Adipose tissue (tissue), 3 donors: ENCODE results near the gene BTG3. TPM values are rescaled to one million over a fixed set of nuclear protein-coding genes. Genes with fewer than 3 reads are reported as not detected.

Source experiments
- H3K27ac ChIP-seq: one replicate; pipeline ENCODE4 v1.5.1; 2013; ENCODE audit warnings: low read depth, low read length
- WGBS, 3 donors: extraction: QIAGEN DNeasy Blood & Tissue Kit; methylation state at CpG; one replicate each; pipeline ENCODE4 v1.1.7; 2013; 5-methylcytosine and 5-hydroxymethylcytosine counted together
- polyA plus RNA-seq, 3 donors: library from polyadenylated mRNA; stranded (reverse); fragments of 200-250 nt; gene quantifications; one replicate each; pipeline ENCODE4 v1.2.3, GENCODE V29; 2013
- donor health status: healthy with polysubstance abuse.
- donor health status: Bipolar disorder and iron deficiency.
- donor health status: healthy.

BTG3 gene
- polyA plus RNA-seq, 3 donors = 14.4 to 35.5 (median 31.2) TPM

DNA sequence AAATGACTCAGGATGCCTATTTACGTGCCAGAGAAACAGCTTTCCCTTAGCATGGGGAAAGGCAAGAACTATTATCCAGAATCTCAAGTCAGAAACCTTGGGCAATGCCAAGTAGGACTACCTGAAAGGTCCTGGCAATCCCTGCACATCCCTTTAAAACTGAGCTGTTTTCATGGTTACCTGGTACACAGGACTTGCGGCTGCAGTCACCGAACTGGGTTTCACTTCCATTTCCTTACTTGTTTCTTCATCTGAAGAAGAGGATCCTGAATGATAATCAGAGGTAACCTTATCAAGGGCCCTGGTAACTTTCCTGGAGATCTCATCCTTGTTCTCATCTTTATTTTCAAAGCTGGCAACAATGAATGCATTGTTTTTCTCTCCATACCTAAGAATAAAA lies 14.3 kb downstream of the BTG3 start:
- 85 to 94% (median 90%) methylated on average over 3 of the region's 3 CpGs for WGBS, 3 donors
- no peak overlapping the region for H3K27ac ChIP-seq

DNA sequence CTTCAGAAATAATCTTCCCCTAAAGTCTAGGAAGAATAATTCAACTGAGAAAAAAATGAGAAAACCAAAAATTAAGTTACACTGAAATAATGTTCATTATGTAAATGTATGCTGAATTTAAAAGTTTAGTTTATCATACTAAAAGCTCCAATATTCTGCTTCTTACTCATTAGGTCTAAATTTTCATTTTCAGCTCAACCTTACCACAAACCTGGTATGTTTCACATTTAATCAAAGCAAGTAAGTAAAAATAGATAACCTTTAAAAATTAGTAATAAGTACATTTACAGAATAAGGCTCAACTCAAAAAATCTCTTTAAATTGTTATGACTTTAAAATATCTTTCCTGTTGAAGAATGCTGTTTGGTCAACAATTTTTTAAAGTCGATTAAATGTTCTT lies 15.0 kb downstream of the BTG3 start:
- WGBS, 3 donors = 70 to 86% (median 78%) methylated on average over 1 of the region's 1 CpG
- H3K27ac ChIP-seq = no peak overlapping the region

DNA sequence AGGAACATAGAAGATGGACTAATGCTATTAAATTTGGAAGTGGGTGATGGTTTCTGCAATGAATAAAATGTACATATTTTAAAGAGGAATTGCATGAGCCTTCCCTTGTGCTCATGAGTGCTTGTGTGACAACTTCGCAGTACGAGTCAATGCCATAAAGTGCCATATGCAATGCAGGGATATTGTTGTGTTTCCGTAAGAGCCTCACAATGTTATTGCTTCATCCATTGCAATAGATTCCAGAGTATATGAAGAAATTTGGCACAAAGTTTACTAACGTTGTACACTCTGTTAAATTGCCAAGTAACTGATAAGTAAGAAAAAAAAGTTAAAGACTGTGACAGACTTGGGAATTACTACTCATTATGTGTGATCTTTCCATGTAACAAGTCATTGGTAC lies 22.3 kb downstream of the BTG3 start:
- WGBS, 3 donors = 52 to 67% (median 54%) methylated on average over 4 of the region's 4 CpGs
- no peak overlapping the region for H3K27ac ChIP-seq

DNA sequence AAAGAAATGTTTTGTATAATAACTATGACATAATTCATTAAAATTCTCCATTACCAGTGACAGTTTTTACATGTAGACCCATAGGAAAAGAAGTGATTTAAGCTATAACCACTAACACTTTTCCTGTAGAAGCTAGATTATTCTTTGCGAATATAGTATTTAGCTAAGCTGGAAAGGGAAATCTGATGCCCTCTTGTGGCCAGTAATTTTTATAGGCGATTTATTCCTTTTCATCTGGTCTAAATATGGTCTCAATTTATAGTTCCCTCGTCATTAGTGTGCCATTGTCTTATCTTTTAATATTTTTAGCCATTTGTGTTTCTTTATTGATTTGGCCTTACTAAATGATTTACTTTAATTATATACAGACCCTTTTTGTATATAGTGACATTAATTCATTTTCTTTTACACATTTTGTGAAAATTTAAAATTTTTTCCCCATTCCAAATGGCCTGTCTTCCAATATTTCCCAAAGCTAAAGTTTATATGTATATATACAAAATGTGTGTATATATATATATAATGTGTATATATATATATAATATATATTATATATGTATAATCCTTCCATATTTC lies 26.7 kb downstream of the BTG3 start:
- H3K27ac ChIP-seq = no peak overlapping the region
- 6 to 9% (median 8%) methylated on average over 3 of the region's 3 CpGs for WGBS, 3 donors

DNA sequence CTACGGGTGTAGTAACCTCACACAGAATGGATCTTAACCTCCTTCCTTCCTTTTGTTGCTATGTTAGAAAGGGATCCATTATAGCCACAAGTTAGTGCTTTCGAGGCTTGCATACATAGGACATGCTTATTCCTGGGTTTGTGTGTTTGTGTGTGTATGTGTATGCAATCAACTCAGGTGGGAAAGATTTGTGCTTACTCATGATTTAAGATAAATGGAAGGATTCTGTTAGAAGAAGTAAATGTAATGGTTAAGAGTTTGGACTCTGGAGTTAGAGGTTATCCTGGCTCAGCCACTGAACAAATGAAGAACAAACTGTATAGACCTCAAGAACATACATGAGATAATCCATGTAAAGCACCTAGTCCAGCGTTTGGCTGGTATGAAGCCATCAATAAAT lies 28.8 kb downstream of the BTG3 start:
- 75 to 82% (median 81%) methylated on average over 3 of the region's 3 CpGs for WGBS, 3 donors
- no peak overlapping the region for H3K27ac ChIP-seq

DNA sequence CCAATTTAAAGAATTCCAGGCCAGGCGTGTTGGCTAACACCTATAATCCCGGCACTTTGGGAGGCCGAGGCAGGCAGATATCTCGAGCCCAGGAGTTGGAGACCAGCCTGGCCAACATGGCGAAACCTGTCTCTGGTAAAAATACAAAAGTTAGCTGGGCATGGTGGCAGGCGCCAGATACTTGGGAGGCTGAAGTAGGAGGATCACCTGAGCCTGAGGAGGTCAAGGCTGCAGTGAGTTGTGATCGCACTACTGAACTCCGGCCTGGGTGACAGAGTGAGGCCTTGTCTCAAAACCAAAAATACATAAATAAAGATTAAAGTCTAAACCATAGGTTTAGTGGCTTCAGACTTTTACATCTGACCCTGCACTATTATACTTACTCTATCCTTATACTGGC lies 32.4 kb downstream of the BTG3 start:
- 94 to 99% (median 97%) methylated on average over 8 of the region's 8 CpGs for WGBS, 3 donors

DNA sequence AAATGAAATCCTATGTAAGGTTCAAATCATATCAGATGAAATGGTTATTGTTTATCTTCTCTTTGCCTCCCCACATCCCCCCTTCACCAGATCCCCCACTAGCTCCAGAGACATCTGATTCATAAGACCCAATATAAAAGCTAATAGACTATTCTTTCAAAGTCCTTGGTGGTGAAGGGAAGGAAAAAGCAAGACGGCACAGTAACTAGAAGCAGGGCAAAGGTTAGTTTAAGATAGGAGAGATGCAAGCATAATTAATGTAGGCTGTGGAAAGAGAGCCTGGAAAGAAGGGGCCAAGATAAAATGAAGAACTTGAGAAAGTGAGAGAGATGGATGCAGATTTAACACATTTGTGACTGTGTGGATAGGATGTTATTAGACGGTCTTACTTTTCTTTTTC lies 33.8 kb downstream of the BTG3 start:
- no peak overlapping the region for H3K27ac ChIP-seq
- 71 to 77% (median 75%) methylated on average over 2 of the region's 2 CpGs for WGBS, 3 donors

More for the DNA sequence above, 32.4 kb downstream of the BTG3 start:
- H3K27ac ChIP-seq = no peak overlapping the region

DNA sequence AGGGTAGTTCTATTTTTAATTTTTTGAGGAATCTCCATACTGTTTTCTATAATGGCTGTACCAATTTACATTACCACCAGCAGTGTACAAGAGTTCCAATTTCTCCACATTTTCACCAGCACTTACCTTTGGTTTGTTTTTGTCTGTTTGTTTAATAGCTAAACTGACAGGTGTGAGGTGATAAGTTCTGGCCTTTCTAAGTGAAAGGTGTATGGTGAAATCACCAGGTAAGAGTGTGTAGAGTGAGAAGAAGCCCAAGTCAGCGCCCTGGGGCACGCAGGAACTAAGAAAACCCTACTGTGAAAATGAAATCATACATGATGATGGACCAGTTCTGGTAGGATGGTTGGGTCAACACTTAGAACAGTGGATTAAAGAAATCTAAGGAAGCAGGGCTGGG lies 34.5 kb downstream of the BTG3 start:
- WGBS, 3 donors = 77 to 94% (median 91%) methylated on average over 2 of the region's 2 CpGs
- H3K27ac ChIP-seq = no peak overlapping the region

DNA sequence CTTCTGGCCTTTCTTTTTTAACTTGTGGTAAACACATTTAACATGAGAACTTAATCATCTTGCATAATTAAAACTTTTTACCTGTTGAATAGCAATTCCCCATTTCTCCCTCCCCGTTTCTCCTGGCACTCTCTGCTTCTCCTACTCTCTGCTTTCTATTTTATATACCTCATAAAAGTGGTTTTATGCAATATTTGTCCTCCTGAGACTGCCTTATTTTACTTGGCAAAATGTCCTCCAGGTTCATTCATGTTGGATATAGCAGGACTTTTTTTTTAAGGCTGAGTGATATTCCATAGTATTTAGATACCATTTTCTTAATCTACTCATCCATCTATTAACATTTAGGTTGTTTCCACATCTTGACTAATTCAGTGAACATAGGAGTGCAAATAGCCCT lies 35.0 kb downstream of the BTG3 start:
- WGBS, 3 donors = 76 to 91% (median 86%) methylated on average over 1 of the region's 1 CpG
- no peak overlapping the region for H3K27ac ChIP-seq

DNA sequence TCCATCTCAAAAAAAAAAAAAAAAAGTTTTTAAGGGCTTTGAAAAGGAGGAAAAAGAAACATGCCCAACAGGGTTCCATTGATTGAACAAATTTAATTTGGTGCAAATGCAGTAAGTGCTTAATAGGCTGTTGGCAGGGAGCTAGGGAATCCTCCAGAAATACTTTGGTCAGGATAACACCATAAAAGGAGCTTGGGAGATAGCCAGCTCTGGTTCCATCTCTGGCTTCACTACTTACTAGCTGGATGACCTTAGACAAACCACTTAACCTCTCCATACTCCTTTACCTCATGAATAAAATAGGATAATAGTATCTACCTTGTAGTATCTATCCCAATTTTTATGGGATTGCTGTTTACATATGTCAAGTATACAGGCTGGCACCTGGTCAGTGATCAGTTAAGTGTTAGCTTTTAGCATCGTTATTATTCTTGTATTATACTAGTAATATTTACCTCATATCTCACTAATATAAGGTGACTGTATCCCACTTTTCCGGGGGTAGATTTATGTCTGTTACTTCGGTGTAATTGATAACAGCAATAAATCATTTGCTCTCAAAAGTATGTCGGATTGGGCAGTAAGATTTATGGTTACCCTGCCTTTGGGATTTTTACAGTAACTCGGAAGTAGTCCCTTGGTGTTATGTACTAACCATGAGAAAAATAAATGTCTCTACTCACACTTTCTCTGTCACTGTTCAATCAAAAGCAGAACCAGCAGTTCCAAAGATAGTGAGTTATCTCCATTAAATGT lies 36.4 kb downstream of the BTG3 start:
- H3K27ac ChIP-seq = no peak overlapping the region

DNA sequence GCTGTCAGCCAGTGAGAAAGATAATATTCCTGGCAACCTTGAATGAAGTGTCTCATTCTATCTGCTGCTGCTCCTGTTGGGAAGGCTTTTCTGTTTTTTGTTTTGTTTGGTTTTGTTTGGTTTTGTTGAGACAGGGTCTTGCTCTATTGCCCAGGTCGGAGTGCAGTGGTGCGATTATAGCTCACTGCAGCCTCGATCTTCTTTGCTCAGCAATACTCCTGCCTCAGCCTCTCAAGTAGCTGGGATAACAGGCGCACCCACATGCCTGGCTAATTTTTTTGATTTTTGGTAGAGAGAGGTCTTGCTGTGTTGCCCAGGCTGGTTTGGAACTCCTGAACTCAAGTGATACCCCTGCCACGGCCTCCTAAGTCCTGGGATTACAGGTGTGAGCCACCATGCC lies 37.6 kb downstream of the BTG3 start:
- H3K27ac ChIP-seq = no peak overlapping the region
- WGBS, 3 donors = 88 to 95% (median 94%) methylated on average over 5 of the region's 5 CpGs

More for the DNA sequence above, 36.4 kb downstream of the BTG3 start:
- WGBS, 3 donors = 46 to 54% (median 53%) methylated on average over 5 of the region's 5 CpGs

DNA sequence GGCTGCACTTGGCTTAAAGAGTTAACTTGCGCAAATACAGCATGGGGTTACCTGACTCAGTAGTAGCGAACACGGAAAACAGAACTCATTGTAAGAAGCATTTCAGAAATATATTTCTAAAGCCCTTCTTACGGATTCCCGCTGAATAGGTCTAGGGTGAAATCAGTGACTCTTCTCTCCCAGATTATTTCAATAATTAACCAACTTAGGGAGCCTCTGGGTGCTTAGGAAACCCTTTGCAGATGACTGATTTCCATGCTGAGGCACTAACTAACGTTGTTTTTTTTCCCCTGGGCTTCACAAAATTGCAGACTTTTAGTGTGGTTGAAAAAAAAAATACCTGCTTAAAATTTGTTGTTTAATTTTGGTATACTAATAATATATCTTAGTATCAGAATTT lies 40.3 kb downstream of the BTG3 start:
- 75 to 90% (median 77%) methylated on average over 6 of the region's 6 CpGs for WGBS, 3 donors
- H3K27ac ChIP-seq = no peak overlapping the region

DNA sequence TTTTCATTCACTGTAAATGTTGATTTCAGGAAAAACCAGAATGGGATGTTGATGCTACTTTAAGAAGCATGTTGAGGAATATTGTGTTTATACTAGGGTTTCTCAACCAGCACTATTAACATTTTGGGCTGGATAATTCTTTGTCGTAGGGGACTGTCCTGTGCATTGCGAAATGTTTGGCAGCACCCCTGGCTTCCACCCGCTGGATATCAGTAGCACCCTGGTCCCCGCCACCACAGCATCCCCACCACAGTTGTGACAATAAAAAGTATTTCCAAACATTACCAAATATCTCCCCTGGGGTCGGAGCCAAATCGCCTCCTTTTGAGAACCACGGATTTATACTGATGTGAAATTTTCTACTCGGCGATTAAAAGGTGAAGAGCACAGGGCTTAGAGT lies 41.9 kb downstream of the BTG3 start:
- 72 to 93% (median 83%) methylated on average over 9 of the region's 9 CpGs for WGBS, 3 donors
- no peak overlapping the region for H3K27ac ChIP-seq

DNA sequence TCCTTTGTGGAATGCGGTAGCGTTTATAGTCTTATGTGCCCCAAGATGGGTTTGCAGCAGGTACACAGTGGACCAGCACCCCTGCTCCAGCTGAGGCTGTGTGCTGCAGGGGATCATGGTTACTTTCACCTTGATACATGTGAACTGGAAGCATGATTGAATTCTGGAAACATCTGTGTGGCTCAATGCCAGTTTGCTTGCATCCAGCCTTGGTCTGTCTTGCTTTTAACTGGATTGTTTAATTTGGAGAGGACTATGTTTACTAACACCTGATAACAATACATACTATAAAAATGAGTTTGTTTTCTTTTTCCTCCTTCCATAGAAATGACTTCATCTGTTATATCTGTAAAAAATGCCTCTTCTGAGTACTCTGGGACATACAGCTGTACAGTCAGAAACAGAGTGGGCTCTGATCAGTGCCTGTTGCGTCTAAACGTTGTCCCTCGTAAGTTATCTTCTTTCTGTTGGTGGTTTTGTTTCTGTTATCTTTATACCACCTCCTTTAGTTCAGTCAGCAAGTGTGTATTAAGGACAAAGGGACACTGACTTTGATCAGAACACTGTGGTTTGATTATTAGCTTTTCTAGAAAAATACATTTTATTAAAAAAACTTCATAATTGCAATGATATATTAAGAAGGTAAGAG lies 52.2 kb downstream of the BTG3 start:
- WGBS, 3 donors = 58 to 80% (median 73%) methylated on average over 5 of the region's 5 CpGs
- H3K27ac ChIP-seq = no peak overlapping the region

DNA sequence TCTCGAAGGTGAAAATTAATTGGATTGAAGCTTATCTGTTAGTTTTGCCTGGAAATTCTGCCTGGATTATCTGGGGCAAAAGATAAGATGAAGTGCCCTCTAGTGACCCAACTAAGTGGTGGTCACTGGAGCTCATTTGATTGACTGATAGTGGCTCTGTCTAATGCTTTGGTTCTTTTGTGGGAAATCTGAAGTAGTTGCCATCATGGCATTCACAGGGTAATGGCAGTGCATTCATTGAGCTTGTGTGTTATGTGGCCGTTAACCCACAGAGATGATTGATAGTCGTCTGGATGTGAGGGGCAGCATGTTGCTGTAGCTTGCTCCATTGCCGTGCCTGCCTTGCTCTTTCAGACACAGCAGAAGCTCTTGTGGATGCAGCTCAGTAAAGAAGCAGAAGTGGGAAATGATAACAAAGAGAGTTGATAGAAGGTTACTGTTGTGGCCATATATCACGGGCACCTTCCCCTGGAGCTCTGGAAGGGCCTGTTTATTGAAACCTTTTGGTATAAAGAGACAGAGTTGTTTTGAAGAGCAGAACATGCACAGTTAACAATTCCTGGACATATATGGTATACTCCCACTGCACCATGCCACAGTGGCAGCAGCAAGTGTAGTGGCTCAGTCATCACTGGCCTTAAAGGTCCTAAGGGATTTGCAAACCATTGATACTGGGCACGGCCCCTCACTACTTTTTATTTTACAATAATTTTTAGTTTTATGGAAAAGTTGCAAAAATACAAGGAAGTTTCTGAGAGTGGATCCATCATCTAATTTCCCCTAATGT lies 57.8 kb downstream of the BTG3 start:
- WGBS, 3 donors = 47 to 62% (median 48%) methylated on average over 6 of the region's 6 CpGs
- H3K27ac ChIP-seq = no peak overlapping the region

DNA sequence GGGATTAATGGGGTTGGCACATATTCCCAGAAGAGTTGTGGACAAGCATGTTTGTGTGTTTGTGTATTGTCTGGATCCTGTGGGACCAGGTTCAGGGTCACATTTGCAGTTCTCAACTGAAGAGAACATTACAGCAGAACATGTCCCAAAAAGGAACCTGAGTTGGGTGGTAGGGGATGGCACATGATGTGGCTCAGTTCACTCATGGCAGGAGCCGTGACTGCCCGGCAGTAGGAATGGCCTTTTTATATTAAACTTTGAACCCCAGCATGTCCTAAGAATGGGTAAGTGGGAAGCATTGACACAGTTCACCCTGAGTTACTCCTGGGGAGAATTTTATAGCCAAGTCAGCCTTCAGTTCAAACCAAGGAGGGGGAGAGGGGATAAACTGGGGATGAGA lies 58.6 kb downstream of the BTG3 start:
- WGBS, 3 donors = 44 to 97% (median 94%) methylated on average over 2 of the region's 2 CpGs
- no peak overlapping the region for H3K27ac ChIP-seq

DNA sequence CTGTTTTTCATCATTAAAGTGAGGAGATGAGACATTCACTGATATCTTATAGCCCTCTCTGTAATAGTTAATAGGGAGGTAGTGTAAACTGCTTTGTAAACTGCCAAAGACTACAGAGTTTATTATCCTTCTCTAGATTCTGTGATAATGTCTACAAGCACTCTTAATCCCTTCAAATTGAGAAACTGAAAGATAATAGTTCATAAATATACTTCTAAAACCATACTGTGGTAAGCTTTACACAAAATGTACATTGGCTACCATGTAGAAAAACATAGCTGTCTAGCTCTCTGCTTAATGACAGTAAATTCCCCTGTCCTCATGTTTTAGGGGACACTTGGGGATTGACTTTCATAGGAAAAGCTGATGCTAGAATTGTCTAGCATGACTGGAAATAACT lies 60.3 kb downstream of the BTG3 start:
- no peak overlapping the region for H3K27ac ChIP-seq

DNA sequence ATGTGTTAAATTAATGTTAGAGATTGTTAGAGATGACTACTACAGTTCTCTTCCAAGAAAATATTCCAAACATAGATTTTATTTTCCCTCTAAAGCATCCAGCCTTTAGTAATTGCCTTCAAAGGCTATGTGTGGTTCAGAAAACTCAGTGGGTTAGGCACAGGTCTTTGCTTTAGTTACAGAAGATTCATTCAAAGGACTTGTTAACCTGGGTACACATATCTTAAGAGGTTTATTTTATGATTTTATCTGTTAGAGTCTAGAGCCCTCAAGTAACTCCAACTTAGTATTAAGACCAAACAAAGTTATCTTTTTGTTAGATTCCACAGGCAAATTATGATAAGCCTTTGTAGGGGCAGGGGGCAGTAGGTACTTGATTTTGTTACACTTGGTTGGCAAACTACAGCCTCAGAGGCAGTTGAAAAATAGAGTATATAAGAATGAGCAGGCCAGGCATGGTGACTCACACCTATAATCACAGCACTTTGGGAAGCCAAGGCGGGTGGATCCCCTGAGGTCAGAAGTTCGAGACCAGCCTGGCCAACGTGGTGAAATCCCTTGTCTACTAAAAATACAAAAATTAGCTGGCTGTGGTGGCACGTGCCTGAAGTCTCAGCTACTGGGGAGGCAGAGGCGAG lies 61.9 kb downstream of the BTG3 start:
- 73 to 87% (median 81%) methylated on average over 5 of the region's 5 CpGs for WGBS, 3 donors
- H3K27ac ChIP-seq = no peak overlapping the region

DNA sequence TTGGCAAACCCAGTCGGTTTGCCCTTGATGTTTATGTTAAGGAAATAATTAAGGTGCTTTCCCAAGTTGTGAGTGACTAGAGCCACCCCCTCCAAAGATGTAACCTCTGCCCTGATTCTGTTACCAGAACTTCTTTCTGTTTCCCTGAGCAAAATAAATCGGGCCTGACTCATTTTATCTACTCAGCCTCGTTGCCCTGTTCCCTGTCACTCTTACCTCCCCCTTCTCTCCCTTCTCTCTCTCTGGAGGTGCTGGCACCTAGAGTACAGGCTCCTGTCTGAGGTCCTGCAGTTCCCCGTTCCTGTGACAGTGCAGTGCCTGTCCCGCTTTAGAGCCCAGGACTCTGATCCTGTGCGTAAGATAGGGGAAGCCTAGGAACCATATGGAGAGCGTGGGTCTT lies 64.4 kb downstream of the BTG3 start:
- no peak overlapping the region for H3K27ac ChIP-seq
- 65 to 83% (median 76%) methylated on average over 7 of the region's 7 CpGs for WGBS, 3 donors
